T-helper 1 cell (primary cell): ENCODE measurements around the gene AGBL4.
"Not testable (repeated sequence)": the region's sequence is repeated elsewhere in the genome, so short reads cannot be mapped to it uniquely, and the experiment has no call there.

Experiments
- DNase-seq, 5 donors: peaks; one replicate each; pipeline ENCODE4 v3.0.0-alpha.2; 2012 to 2020

AGBL4 gene

GRCh38 chr1:49298304-49298703 lies 725.5 kb downstream of the AGBL4 start:
- DNase-seq = no peak

GRCh38 chr1:49297783-49298182 lies 726.0 kb downstream of the AGBL4 start:
- DNase-seq = no peak

GRCh38 chr1:49294539-49294938 lies 729.2 kb downstream of the AGBL4 start:
- DNase-seq = no peak

- no peak for DNase-seq
These were observed 730.7 kb downstream of the AGBL4 start for GRCh38 chr1:49293016-49293415.

- not testable (repeated sequence) for DNase-seq
These were observed 766.3 kb downstream of the AGBL4 start for GRCh38 chr1:49257211-49258049.

- no peak for DNase-seq
These were observed 770.8 kb downstream of the AGBL4 start for GRCh38 chr1:49252917-49253316.

GRCh38 chr1:49251019-49251784 lies 772.6 kb downstream of the AGBL4 start:
- no peak for DNase-seq

- DNase-seq = no peak
These were observed 783.0 kb downstream of the AGBL4 start for GRCh38 chr1:49240709-49241221.

- no peak for DNase-seq
These were observed 788.8 kb downstream of the AGBL4 start for GRCh38 chr1:49234988-49235387.

GRCh38 chr1:49229555-49229954 lies 794.2 kb downstream of the AGBL4 start:
- DNase-seq = no peak

- no peak for DNase-seq
These were observed 797.0 kb downstream of the AGBL4 start for GRCh38 chr1:49226758-49227157.

GRCh38 chr1:49225464-49225863 lies 798.3 kb downstream of the AGBL4 start:
- DNase-seq = no peak

GRCh38 chr1:49213301-49213700 lies 810.5 kb downstream of the AGBL4 start:
- no peak for DNase-seq

- DNase-seq = no peak
These were observed 815.0 kb downstream of the AGBL4 start for GRCh38 chr1:49208712-49209111.

GRCh38 chr1:49204720-49205119 lies 819.0 kb downstream of the AGBL4 start:
- DNase-seq = no peak

- no peak for DNase-seq
These were observed 823.0 kb downstream of the AGBL4 start for GRCh38 chr1:49200738-49201137.

GRCh38 chr1:49199564-49199963 lies 824.2 kb downstream of the AGBL4 start:
- DNase-seq = no peak

- no peak for DNase-seq
These were observed 826.7 kb downstream of the AGBL4 start for GRCh38 chr1:49197081-49197480.

- DNase-seq = no peak
These were observed 833.6 kb downstream of the AGBL4 start for GRCh38 chr1:49190138-49190537.

- no peak for DNase-seq
These were observed 836.7 kb downstream of the AGBL4 start for GRCh38 chr1:49187056-49187455.

- DNase-seq = no peak
These were observed 838.2 kb downstream of the AGBL4 start for GRCh38 chr1:49185450-49185980.

GRCh38 chr1:49183489-49183888 lies 840.3 kb downstream of the AGBL4 start:
- no peak for DNase-seq

GRCh38 chr1:49181033-49181432 lies 842.7 kb downstream of the AGBL4 start:
- DNase-seq = no peak
